Kasumi-1 (cell line): ENCODE data around the gene ABCA2.
A peak's percentile ranks its signal among the peaks of the same experiment; 100 is the strongest.

Experiments
- DNase-seq, 2 experiments: peaks; one replicate each; lab custom pipeline; 2025; lab: John Stamatoyannopoulos, UW

ABCA2 gene

DNA sequence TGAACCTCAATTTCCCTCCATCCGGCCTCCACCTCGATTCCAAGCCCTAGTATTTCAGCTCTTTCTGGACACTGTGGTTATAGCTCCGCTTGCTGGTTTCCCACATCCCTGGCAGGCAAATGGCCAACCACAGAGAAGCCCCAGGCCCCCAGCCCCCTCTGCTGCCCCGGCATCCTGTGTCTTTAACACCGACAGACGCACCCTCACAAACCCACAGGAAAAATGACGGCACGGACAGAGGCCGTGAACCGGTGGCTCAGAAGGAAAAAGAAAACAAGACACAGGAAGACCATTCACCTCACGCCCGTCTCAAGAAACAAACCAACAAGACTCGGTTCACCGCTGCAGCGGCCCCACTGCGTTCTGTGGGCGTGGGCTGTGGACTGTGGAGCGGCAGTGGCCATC is 30.2 kb downstream of the ABCA2 start:
- no peak for DNase-seq

DNA sequence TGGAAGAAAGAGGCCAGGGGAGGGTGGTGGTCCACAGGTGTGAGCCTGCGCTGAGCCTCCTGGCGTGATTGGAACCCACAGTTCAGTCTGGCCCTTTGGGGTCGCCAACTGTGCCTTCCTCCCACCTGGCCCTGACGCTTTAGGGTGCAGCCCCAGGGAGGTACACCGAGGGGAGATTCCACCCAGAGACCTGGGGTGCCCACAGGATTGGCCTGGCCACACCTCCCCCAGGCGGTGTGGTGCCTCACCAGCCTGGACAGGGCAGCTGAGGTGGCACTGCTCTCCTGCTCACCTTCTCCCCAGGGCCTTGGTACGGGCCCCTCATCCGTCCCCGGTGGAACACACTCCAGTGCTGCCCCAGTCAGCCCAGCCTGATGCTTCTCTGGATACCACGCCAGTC is 30.7 kb downstream of the ABCA2 start:
- DNase-seq, result no peak

DNA sequence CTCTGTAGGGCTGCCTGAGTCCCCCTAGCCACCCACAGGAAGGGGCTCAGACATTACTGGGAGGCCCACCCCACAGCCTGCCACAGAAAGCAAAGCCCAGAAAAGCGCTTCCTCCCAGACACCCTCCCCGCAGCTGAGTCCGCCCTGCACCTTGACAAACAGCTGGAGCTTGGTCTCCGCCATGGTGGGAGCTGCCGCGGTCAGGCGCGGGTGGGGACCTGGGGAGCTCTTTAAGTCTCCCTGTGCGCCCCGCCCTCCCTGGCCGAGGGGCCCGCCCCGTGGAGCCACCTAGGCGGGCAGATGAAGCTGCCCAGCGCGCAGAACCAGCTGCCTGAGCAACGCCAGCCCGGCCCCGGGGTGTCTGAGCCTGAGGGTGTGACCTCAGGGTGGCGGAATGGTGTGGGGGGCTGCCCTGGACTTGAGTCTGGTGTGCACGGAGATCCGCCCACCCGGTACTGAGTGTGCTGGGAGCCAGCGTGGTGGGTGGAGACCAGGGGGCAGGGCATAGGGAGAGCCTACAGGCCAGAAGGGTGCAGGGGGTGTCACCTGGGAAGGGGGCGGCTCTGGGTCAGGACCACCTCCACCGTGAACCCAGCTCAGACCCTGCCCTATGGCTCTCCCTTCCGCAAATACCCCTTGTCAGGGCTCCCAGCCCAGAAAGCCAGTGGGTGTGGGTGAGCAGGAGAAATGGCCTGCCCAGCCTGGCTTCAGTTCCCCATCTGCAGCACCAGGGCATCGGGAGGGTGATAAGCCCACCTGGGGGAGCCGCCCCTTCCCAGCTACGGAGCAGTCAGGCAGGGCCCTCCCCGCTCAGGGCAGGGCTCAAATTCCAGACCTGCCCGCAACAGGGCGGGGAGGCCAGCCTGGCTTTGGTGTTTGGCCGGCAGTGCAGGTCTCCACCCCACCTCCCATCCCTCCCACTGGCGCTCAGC is 31.4 kb downstream of the ABCA2 start, which contains the start of gene CLIC3:
Gene CLIC3 (minus strand): TSS at position 208 of the 932 bp plus-strand sequence. CDS start 25 bp downstream, at position 183.
- DNase-seq, result peak in 1 of 2 experiments; percentile 22

DNA sequence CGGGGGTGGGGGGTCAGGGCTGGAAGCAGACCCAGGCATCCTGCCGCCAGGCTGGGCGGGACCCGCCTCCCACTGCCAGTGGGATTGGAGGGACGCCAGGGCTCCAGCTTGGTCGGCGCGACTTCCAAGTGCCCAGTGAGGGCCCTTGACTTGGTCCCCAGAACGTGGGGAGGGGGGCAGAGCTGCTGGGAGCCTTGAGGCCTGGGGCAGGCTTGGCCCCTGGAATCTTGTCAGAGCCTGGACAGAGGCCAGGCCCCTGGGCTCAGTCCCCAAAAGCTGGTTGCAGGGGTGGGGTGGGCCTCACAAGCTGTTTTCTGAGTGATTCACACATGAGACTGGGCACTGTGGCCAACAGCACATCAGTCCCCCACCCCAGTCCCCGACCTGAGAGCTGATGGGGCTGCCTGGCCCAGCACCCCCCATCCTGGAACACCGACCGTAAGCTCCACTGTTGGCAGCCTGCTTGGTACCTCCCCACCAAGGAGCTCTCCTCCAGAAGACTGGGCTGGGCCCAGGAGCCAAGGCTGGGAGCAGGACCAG is 32.2 kb downstream of the ABCA2 start:
- no peak for DNase-seq

DNA sequence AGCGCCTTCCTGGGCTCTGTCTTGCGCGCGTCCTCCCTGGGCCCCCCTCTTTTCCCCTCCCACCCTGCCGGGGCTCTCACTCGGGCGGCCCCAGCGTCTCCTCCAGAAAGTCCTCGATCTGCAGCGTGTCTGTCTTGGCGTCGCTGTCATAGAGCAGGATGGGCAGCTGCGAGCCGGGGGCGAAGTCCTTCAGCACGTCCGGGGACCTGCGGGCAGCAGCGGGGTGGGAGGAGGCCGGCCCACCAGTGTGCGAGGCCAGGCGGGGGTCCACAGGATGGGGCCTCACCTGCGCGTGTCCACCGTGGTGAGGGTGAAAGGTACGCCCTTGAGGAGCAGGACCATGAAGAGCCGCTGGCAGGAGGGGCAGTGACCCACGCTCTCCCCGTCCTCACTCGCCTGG is 32.7 kb downstream of the ABCA2 start:
- no peak for DNase-seq

DNA sequence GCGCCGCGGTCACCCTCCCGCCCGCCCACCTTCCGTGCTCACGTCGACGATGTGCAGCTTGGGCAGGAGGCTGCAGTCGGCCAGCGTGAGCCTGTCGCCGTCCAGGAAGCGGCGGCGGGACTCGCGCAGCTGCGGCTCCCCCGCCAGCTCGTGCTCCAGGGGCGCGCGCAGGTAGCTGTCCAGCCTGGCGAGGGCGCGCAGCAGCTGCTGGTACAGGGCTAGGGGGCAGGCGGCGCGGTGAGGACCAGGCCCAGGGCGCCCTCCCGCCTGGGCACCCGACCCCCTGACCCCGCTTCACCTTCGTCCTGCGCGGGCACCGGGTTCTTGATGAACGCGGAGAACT is 33.2 kb downstream of the ABCA2 start:
- no peak for DNase-seq

DNA sequence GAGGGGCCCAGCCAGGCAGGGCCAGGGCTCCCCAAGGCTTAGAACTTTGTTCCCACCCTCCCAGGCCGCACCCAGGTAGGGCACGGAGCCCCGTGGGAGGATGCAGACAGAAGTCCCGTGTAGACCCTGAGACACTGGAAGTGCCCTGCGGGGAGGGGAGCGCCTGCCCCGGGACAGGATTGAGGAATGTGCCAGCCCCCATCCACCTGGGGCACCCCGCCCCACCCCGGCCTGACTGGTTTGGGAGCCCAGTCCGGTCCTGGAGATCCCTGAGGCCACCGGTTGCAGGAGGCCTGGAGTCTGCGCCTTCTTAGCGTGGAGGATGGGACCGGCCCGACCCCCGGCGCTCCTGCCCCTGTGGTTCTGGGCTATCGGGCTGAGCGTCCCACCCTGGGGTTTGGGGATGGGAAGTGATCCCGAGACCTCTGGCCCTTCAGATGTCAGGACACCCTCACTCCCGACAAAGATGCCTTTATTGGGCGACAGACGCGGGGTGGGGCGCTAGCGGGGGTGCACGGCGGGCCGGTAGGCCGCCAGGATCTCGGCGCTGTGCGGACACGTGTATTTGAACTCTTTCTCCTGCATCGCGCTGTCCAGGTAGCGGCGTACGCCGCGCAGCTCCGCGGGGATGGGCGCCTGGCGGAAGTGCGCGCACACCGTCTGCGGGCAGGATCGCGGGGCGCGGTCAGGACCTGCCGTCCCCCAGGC is 33.7 kb downstream of the ABCA2 start:
- DNase-seq, result no peak

DNA sequence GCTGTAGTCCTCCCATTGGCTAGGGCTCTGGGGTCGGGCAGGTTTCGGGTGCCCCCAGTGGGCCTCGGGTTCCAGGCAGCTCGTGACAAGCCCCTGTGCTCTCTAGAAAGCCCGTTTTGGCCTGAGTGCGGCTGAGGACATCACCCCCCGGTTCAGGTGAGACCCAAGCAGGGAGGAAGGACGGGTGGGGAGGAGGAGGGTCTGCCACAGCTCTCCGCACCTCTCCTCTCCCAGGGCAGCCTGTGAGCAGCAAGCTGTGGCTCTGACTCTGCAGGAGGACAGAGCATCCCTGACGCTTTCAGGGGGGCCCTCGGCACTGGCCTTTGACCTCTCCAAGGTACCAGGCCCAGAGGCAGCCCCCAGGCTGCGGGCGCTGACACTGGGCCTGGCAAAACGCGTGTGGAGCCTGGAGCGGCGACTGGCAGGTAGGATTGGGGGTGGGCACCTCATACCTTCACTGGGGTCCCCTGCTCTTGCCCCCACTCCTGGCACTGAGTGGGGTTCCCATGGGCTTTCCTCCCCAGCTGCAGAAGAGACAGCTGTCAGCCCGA is 35.1 kb downstream of the ABCA2 start:
- no peak for DNase-seq

DNA sequence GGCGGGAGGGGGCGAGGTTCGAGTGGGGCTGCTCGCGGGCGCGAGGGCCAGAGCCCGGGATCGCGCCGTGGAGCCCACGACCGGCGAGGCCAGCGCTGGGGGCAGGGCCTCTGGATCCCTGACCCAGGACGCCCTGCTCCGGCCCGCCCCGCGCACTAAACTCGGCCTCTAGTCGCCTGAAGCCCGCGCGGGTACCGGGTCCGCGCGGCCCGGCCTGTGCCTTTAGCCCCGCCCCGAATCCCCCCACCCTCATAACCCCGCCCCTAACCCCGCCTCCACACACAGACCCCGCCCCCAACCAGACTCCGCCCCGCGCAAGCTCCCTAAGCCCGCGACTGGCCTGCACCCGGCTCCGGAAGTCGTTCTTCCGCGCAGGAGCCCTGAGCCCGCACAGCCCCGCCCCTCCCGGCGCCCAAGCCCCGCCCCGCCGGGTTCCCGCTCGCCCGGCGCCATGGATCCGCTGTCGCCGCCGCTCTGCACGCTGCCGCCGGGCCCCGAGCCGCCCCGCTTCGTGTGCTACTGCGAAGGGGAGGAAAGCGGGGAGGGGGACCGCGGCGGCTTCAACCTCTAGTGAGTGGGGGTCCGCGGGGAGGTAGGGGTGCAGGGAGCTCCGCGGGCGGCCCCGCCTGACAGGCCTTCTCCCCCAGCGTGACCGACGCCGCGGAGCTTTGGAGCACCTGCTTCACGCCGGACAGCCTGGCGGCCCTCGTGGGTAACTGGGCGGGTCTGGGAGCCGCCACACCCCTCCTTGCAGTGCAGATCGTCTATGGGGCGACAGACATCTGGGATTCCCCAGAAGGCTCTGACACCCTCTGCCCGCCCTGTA is 35.8 kb downstream of the ABCA2 start, which contains the start of gene PAXX:
Gene PAXX (plus strand): TSS at position 430 of the 826 bp plus-strand sequence. CDS start 22 bp downstream, at position 452.
- peak; percentile 88 to 89 for DNase-seq

DNA sequence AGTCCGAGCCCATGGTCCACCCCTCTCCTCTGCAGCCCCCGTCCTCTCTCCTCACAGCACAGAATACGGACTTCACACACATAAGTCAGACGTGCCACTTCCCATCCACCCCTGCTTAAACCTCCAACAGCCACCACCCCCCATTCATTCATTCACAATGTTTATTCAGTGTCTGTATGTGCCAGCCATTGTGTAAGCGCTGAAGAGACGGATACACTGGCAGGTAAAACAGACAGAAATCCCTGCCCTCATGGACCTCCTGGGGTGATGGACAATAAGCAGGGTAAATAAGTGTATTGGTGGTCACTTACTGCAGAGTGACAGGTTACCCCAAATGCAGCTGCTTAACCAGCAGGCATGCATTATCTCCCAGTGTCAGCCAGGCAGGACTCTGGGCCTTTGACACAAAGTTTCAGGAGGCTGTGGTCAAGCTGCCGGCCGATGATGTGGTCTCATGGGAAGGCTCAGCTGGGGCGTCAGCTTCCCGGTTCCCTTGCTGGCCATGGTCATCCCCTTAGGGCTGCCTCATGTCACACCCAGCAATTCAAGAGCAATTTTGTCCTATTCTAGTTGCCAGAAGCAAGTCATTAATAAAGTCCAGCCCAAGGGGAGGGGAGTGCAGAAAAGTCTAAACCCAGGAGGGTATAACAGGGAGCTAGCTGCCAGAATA is 37.7 kb downstream of the ABCA2 start:
- no peak for DNase-seq

DNA sequence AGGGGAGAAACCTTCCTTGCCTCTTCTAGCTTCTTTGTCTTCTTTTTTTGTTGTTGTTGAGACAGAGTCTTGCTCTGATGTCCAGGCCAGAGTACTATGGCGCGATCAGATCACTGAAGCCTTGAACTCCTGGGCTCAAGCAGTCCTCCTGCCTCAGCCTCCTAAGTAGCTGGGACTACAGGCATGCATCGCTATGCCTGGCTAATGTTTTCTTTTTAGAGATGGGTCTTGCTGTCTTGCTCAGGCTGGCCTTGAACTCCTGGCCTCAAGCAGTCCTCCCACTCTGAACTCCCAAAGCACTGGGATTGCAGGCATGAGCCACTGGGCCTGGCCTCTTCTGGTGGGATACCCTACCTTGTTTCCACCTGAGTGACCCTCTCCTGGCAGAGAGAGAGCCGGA is 39.2 kb downstream of the ABCA2 start:
- DNase-seq, result no peak

DNA sequence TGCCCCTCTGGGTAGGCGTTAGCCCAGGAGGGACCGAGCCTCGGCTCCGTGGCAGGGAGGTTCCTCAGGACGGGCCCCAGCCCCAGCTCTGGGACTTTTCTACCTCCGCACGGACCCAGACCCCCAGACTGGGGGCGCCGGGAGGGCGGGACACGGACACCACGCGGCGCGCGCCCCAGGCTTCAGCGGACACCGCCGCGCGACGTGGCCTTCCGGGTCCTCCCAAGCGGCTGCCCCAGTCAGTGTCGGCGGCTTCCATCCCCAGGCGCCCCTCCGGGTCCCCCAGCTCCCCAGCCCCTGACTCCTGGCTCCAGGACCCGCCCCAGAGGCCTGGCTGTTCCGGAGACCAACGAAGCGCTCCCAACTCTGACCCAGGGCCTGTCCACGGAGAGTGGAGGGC is 42.2 kb downstream of the ABCA2 start:
- DNase-seq, result no peak

DNA sequence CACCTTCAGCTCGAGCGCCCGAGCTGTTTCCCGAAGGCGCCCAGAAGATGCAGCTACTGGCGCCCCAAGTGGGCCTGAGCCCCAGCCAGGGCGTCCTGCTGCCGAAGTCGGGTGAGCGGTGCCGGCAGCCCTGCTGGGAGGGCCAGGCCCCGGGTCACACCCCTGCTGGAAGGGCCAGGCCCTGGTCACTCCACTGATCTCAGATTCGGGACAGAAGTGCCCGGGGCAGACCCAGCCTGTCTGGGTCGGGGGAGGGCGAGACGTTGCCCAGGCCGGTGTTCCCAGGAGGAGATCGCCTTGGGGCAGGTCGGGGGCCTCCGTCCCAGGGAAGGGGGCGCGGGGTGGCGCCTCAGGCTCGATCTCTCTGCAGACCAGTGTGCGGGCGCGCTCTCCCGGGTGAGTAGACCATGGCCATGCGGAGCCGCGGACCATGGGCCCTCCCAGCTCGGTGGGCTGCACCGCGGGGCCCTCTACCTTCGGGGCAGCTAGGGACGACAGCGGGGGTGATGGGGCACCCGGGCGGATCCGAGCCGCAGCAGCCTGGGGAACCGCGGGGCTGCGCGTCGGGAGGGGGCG is 42.9 kb downstream of the ABCA2 start:
- no peak for DNase-seq

DNA sequence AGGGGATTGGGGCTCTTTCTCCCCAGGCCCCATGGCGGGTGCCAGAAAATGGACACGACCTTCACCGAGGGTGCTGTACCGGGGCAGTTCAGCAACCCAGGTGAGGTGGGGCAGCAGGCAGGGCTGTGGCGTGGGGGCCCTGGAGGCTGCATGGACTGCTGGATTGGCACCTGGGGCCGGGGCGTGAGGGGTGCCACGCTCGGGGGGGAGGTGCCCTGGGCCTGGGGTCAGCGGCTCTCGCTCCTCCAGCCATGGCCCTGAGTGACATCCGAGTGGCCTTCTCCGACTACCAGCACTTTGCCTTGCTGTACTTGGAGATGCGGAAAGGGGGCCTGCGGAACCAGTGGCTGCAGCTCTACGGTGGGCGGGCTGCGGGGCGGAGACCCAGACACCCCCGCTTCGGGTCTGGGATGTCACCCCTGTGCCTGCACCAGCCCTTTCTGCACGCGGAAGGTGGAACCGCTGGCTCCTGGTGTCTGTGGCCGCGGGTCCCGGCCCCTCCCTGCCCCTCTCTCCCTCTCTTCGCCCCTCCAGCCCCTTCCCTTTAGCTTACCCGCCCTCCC is 43.5 kb downstream of the ABCA2 start:
- no peak for DNase-seq

DNA sequence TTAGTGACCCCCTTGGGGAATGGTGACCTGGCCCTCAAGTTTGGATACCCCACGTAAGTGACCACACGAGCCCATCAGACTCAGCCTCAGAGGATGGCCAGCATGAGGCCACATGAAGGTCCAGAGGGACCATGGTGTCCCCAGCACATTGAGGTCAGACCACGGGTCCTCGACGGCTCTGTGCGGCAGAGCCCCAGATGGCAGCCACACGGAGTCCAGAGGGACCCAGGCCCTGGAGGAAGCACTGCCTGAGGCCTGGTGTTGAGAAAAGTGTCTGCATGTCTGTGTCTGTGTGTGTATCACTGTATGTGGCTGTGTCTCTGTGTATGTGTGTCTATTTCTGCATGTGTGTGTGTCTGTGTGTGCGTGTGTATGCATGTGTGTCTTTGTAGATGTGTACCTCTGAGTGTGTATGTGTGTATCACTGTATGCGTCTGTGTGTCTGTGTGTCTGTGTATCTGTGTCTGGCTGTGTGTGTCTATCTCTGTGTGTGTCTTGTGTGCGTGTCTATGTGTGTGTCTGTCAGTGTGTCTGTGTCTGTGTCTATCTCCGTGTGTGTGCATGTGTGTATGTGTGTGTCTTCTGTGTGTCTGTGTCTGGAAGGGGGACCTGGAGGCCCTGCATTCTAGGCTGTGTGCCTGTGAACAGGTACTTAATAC is 44.3 kb downstream of the ABCA2 start:
- DNase-seq, result no peak

DNA sequence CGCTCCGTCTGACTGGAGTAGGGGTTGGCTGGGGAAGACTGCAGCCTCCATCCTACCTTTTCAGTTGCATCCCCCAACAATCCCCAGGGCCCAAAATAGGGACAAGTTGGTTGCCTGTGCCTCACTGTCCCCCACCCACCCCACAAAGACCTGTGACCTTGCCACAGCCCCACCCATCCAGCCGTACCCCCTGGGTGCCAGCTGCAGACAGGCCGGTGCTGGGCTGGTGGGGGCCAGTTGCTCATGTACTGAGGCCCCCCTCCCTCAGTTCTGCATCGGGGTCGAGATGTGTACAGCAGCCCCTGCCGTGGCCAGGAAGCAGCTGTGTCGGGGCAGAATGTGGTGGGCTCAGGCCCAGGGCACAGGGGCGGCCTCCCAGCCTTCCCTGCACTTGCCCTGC is 44.9 kb downstream of the ABCA2 start:
- DNase-seq, result no peak

DNA sequence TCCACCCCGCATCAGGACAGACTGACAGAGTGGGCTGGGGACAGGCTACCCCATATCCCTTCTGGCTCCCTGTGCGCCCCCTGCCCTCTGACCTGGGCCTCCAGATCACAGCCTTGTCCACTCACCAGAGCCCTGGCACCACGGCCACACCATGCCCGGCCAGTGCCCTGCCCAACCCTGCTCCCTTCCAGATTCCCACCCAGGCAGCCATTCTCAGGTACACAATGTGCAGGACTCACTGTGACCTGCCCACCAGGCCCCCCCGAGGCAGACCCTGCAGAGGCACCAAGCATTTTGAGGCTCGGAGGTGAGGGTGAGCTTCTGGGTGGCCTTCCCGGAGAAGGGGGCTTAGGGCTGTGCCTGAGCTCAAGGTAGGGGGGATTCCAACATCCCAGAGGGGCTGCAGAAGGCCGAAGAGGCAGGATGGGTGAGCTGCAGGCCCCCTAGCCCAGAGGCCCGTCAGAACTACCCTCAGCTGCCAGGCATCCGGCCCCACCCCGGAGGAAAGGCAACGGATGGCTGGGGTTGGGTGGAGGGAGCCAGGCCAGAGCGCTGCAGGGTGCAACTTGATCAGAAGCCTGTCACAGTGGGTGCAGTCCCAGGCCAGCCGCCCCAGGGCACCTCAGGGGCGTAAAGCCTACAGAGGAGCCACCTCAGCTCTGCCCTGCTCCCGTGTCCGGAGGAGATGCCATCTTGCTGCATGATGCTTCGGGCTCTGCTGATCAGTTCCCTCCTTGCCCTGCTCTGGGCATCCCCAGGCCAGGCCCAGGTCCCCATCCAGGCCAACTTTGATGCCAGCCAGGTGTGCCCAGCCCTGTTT is 45.6 kb downstream of the ABCA2 start, which contains the start of gene LCNL1:
Gene LCNL1 (plus strand): TSS at position 762 of the 820 bp plus-strand sequence. CDS start 594 bp downstream, outside the sequence.
- DNase-seq, result no peak

DNA sequence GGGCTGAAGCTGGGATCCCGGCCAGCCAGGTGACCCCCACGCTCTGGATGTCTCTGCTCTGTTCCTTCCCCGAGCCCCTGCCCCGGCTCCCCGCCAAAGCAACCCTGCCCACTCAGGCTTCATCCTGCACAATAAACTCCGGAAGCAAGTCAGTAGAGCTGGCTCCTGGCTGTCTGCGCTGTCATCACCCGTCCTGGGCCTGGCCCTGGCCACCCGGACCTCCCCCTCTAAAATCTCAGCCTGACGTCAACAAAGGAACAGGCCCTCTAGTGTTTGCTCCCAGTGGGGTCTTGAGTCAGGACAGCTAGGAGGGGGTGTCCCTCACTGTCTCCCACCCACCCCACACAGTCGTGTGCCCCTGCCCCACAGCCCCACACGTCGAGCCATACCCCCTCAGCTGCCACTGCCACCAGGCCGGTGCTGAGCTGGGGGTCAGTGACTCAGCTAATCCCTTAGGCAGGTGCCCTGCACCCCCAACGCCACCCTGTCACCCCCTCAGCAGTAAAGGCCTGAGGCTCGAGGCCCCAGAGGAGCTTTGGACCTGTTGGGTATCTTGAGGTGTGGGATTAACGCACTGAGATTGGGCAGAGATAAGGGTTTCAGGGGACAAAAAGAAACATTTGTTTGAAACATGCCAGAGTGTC is 46.3 kb downstream of the ABCA2 start:
- DNase-seq, result no peak
